Stimulated activated naive CD4-positive, alpha-beta T cell (primary cell): ENCODE data around the gene CST7.

ENCODE experiments used
- DNase-seq, 6 experiments: peaks; one replicate each; lab custom pipeline; 2025; lab: John Stamatoyannopoulos, UW

Gene CST7

DNA sequence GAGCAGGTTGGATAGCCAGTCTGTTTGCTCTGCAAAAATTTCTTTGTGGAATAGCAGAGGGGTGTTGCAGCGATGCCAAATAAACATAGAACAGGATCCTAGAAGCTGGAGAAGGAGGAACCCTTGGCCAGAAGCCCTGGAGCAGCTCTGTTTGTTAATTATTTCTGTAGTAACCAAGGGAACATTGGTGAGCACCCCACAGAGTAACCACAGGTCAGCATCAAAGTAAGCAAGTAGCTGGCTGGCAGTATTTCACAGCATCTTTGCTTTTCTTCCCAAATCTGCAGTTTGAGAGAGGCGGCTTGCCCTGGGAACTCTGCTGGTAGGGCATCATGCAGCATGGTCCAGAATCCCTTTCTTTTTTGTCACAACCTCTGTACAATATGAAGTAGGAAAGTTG lies 56.2 kb downstream of the CST7 start:
- DNase-seq, result no peak

DNA sequence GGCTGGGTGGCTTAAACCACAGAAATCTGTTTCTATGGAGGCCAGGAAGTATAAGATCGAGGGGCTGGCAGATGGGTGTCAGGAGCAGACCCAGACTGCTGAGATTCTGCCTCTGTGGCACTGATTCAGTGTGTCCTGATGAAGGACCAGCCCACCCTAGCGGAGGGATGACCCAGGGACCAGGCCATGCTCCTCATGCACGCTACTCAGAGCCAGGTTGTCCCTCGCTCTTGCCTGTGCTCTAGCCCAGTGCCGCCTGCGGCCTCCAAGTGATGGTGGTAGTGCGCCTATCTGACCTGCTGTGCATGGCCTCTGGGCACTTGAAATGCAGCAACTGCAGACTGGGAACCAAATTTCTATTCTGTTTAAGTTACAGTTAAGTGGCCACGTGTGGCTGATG lies 56.6 kb downstream of the CST7 start:
- no peak for DNase-seq

DNA sequence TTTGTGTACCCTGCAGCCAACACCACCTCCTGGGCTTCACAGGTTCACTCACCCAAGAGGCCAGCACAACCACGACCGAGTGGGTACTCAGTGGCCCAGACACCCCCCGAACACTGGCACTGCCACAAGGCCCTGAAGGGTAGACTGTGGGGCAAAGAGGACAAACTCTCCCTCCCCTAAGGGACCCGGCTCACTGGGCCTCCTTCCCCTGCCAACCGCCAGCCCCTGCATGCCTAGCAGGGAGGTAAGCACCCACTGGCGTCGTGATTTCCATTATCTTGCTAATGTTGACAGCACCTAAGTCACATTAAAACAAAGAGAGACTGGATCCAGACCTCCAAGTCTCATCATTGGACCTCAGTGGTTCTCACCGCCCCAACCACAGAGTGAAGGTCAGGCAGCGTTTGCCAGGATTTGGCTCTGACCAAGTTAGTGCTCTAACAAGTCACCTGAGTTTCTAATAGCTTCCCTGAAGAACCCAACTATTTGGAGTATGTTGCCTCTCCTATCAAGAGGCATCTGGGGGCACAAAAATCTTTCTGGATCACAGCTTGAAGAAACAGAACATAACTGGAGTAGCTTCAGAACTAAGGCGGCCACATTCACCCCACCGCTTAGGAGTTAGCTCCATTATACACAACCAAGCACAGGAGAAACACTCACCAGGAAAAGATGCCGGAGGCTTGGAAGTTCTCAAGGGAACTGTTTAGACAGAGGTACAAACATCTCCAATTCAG lies 57.5 kb downstream of the CST7 start:
- no peak for DNase-seq

DNA sequence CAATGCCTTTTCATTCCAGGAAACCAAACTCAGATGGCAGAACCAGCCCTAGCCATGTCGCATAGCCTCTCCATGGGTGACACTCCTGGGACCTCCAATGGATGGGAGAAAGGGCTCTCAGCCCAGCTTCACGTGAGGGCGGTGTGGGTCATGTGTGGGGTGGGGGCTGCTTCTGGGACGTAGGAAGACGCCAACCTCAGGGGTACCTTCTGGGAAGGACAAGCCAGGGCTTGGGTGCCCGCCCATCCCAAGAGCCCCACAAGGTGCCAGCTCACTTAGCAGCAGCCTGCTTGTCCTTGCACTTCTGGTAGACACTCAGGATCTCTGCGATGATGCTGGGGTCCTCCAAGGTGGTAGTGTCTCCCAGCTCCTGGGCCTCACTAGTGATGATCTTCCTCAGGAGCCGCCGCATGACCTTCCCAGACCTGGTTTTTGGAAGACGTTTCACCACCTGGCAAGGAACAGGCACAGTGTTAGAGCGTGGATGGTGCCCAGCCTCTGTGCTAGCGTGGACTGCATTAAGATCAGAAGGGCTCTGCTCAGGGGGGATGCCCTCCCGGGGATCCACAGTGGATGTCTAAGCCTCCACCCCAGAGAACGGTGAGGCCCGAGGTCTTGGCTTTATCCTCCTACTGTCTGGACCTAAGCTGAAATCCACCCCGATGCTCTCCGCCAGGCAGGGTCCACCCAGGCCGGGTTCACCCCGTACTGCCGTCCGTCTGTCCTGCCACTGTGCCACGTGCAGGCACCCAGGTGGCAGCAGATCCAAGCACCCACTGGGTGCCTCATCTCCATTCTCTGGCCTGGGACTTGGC lies 58.6 kb downstream of the CST7 start:
- DNase-seq, result no peak

DNA sequence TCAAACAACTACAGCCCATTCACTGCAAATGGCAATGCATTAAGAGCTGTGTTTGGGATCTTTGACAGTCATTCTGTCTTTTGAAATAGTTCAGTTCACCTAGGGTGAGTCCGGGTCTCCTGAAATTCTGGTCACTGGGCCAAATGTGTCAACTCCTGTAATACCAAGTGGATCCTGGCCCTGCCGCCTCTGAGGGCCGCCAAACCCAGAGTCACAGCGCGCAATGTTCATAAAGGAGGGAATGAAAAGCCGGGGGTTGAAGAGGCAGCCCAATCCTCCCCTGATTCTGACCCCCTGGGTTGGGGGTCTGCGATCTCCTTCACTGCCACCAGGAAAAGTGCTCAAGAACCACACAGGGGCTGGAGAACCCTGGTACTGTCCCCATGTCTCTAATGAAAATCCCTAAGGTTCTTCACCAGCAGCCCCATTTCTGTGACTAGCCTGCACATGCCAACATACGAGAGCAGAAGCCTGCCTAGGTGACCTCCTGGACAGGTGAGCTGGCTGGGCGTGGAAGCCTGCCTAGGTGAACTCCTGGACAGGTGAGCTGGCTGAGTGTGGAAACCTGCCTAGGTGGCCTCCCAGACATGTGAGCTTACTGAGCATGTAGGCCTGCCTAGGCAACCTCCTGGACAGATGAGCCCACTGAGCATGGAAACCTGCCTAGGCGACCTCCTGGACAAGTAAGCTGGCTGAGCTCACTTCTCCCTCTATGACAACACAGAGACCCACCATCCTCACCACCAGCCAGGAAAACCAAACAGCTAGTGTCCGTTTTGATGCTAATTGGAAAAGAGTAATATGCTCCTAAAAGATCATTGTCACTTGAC lies 59.5 kb downstream of the CST7 start:
- DNase-seq, result no peak
